HG02943 (cell line): ENCODE measurements around the gene DLX3.

Source experiments
- ATAC-seq: cut with Tn5 transposase; IDR thresholded peaks from one replicate; pipeline ENCODE4 v1.9.1; 2021; ENCODE audit warnings: mild to moderate bottlenecking, low read depth, moderate library complexity; ENCODE audit not compliant: unreplicated experiment

Gene DLX3

GRCh38 chr17:50026046-50026675 is 31.1 kb upstream of the DLX3 start:
- no peak for ATAC-seq

GRCh38 chr17:50024808-50025207 is 29.8 kb upstream of the DLX3 start:
- no peak for ATAC-seq

- ATAC-seq: no peak
These were observed 28.5 kb upstream of the DLX3 start for GRCh38 chr17:50023520-50023919.

GRCh38 chr17:50022463-50023130 is 27.6 kb upstream of the DLX3 start:
- ATAC-seq: no peak

- ATAC-seq: no peak
These were observed 26.8 kb upstream of the DLX3 start for GRCh38 chr17:50021681-50022370.

GRCh38 chr17:50020841-50021599 is 26.0 kb upstream of the DLX3 start:
- no peak for ATAC-seq

- no peak for ATAC-seq
These were observed 23.9 kb upstream of the DLX3 start for GRCh38 chr17:50018909-50019308.

GRCh38 chr17:50015146-50015545 is 20.1 kb upstream of the DLX3 start:
- no peak for ATAC-seq

- no peak for ATAC-seq
These were observed 19.6 kb upstream of the DLX3 start for GRCh38 chr17:50014471-50015088.

GRCh38 chr17:50013079-50013478 is 18.1 kb upstream of the DLX3 start:
- ATAC-seq: no peak

- ATAC-seq: no peak
These were observed 14.3 kb upstream of the DLX3 start for GRCh38 chr17:50009282-50009681.

- no peak for ATAC-seq
These were observed 8.9 kb upstream of the DLX3 start for GRCh38 chr17:50003911-50004310.

- no peak for ATAC-seq
These were observed 4.0 kb upstream of the DLX3 start for GRCh38 chr17:49998836-49999511.

GRCh38 chr17:49997773-49998703 is 3.0 kb upstream of the DLX3 start:
- no peak for ATAC-seq

- ATAC-seq: no peak
These were observed 2.3 kb upstream of the DLX3 start for GRCh38 chr17:49997301-49997650.

- ATAC-seq: no peak
These were observed 1.7 kb upstream of the DLX3 start for GRCh38 chr17:49996495-49997300.

- ATAC-seq: no peak
These were observed 1.1 kb upstream of the DLX3 start for GRCh38 chr17:49996121-49996494.
